ENCODE data around the gene PEG3. TPM values are rescaled to one million over a fixed set of nuclear protein-coding genes. Genes with fewer than 3 reads are reported as not detected.

Gene PEG3
- total RNA-seq, 1 experiment from 2014 or later, result 5.1 TPM

GRCh38 chr19:56814656-56815055 lies 25.9 kb downstream of the PEG3 start:
- in situ Hi-C loops (cut with HindIII; ENCODE audit: low sequenced_read_pairs), result no loop called here
- no peak for DNase-seq (ENCODE audit: low spot score)

- in situ Hi-C loops (cut with HindIII; ENCODE audit: low sequenced_read_pairs), result no loop called here
- DNase-seq (ENCODE audit: low spot score), result no peak
Observed at GRCh38 chr19:56813531-56813930, 27.0 kb downstream of the PEG3 start.

- in situ Hi-C loops (cut with HindIII; ENCODE audit: low sequenced_read_pairs), result no loop called here
- DNase-seq (ENCODE audit: low spot score), result no peak
Observed at GRCh38 chr19:56811480-56811879, 29.0 kb downstream of the PEG3 start.

- DNase-seq (ENCODE audit: low spot score), result no peak
- in situ Hi-C loops (cut with HindIII; ENCODE audit: low sequenced_read_pairs), result no loop called here
Observed at GRCh38 chr19:56810260-56810659, 30.3 kb downstream of the PEG3 start.

GRCh38 chr19:56808717-56809392 lies 31.7 kb downstream of the PEG3 start:
- in situ Hi-C loops (cut with HindIII; ENCODE audit: low sequenced_read_pairs), result no loop called here
- DNase-seq (ENCODE audit: low spot score), result no peak

GRCh38 chr19:56806639-56807038 lies 33.9 kb downstream of the PEG3 start:
- DNase-seq (ENCODE audit: low spot score), result no peak
- in situ Hi-C loops (cut with HindIII; ENCODE audit: low sequenced_read_pairs), result no loop called here

Other genes starting within 250 kb of the PEG3 start
- 7.1 and 13.5 TPM in 2 replicates for gene ZNF71, start 245.4 kb downstream of the PEG3 start, total RNA-seq (2014; rRNA removed; shearing (Covaris generic))
- 0.10 TPM in 1 of 2 replicates, not detected in the other for gene SMIM17, start 197.6 kb downstream of the PEG3 start, total RNA-seq (2014; rRNA removed; shearing (Covaris generic))
- 0.37 TPM in 1 of 2 replicates, not detected in the other for gene ZNF835, start 169.0 kb downstream of the PEG3 start, total RNA-seq (2014; rRNA removed; shearing (Covaris generic))
- not detected in 2 replicates for gene ZIM2, start within 50 bp of the PEG3 start, total RNA-seq (2014; rRNA removed; shearing (Covaris generic))

All from G401 (cell line).